ENCODE results near the gene TTYH1. TPM values are rescaled to one million over a fixed set of nuclear protein-coding genes. Genes with fewer than 3 reads are reported as not detected.

The TTYH1 gene
- total and polyA plus RNA-seq, 9 of the 15 experiments (the other 6 are each of a cell fraction or from before 2014, with no cell fraction given) = 0.08 TPM; not detected in 8

DNA sequence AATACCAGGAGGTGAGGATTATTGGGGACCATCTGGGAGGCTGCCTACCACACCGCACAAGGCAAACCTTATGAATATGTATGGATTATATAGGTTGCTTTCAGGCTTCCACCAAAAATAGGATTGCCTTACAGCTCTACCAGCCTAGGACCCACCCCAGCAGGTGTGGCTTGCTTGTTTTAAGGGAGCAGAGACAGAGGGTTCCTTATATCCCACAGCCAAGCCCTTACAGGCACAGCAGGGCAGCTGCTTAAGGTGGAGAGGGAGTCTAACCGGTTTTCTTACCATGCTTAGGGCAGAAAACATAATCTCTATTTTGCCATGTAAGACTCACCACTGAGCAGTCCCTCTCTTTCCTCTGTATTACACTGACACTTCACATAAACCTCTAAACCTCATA is 16.1 kb upstream of the TTYH1 start:
- Histone ChIP-seq H4K20me1 (replicated peaks; ENCODE audit: control insufficient read depth, insufficient read depth, low read length) (no peaks in the 10 kb centered on the region), H3K9ac (ENCODE audit: insufficient read depth in 1 of 2, low read depth in 2 of 2, low read length in 2 of 2) (no peak overlapping the region), H3K4me2 (ENCODE audit: insufficient read depth, low read length) (no peak overlapping the region), H3K79me2 (ENCODE audit: control insufficient read depth, insufficient read depth, low read length) (no peaks in the 10 kb centered on the region), H3K27ac (ENCODE audit: extremely low read depth, low read depth, low read length) (no peak overlapping the region), H3K27me3 (ENCODE audit: control insufficient read depth in 2 of 2, insufficient read depth in 2 of 2, low read length in 2 of 2) (peaks cover 17 to 22% of the 10 kb centered on the region in 2 experiments; a peak in 4 of 5 replicates), H3K9me1 (ENCODE audit: control insufficient read depth, insufficient read depth, low read length) (no peaks in the 10 kb centered on the region), H3K4me3 (no peak overlapping the region), H3K4me1 (replicated peaks in 1 of 2; ENCODE audit: control insufficient read depth in 2 of 2, insufficient read depth in 2 of 2, low read length in 2 of 2) (no peaks in the 10 kb centered on the region), H3K9me3 (replicated peaks; ENCODE audit: control insufficient read depth, insufficient read depth, low read depth, low read length) (no peaks in the 10 kb centered on the region), H2AFZ (ENCODE audit: low read depth, low read length) (no peak overlapping the region), H3K36me3 (ENCODE audit: control insufficient read depth, insufficient read depth, low read length) (no peaks in the 10 kb centered on the region)
- in situ Hi-C loops (cut with MboI) (no loop called here), intact Hi-C loops (cut with micrococcal nuclease) (no loop called here)
- no TSS peak for BruUV-seq (replicated peaks)
- FAIRE-seq (no peak), DNase-seq (ENCODE audit: extremely low read depth in 1 of 4, low spot score in 3 of 4) (no peak), ATAC-seq (no peak)
- ChIA-PET CTCF (ENCODE audit: low intra/inter-chr PET ratio) (no interaction called here), POLR2A (no interaction called here)
- TF ChIP-seq TCF7 (IDR thresholded peaks at IDR 0.05; ENCODE audit: borderline replicate concordance) (no peak), ZNF76 (CRISPR knock-in tag; IDR thresholded peaks at IDR 0.05; ENCODE audit: borderline replicate concordance) (no peak), RFX5 (IDR thresholded peaks at IDR 0.05; ENCODE audit: low read depth, low read length) (no peak), NFXL1 (CRISPR knock-in tag; IDR thresholded peaks at IDR 0.05) (no peak), TEAD2 (tag; IDR thresholded peaks at IDR 0.05) (no peak), MEIS2 (IDR thresholded peaks at IDR 0.05; ENCODE audit: partially characterized antibody) (no peak), GTF2F1 (IDR thresholded peaks at IDR 0.05; ENCODE audit: low read depth, low read length) (no peak), SMARCE1 (IDR thresholded peaks at IDR 0.05) (no peak), ZBTB2 (IDR thresholded peaks at IDR 0.05) (no peak), SMARCB1 (IDR thresholded peaks at IDR 0.05; ENCODE audit: insufficient read length, low read depth) (no peak), ZNF133 (CRISPR knock-in tag; IDR thresholded peaks at IDR 0.05) (no peak), SMAD1 (IDR thresholded peaks at IDR 0.05; ENCODE audit: low read depth, low read length, partially characterized antibody) (no peak), ZNF347 (CRISPR knock-in tag; IDR thresholded peaks at IDR 0.05; ENCODE audit: low read depth) (no peak), CXXC5 (CRISPR knock-in tag; IDR thresholded peaks at IDR 0.05) (no peak), STAT5B (CRISPR knock-in tag; IDR thresholded peaks at IDR 0.05) (no peak)
- TF ChIP-seq, protein P1, sequence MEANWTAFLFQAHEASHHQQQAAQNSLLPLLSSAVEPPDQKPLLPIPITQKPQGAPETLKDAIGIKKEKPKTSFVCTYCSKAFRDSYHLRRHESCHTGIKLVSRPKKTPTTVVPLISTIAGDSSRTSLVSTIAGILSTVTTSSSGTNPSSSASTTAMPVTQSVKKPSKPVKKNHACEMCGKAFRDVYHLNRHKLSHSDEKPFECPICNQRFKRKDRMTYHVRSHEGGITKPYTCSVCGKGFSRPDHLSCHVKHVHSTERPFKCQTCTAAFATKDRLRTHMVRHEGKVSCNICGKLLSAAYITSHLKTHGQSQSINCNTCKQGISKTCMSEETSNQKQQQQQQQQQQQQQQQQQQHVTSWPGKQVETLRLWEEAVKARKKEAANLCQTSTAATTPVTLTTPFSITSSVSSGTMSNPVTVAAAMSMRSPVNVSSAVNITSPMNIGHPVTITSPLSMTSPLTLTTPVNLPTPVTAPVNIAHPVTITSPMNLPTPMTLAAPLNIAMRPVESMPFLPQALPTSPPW (CRISPR knock-in tag; IDR thresholded peaks at IDR 0.05) = no peak
- TF ChIP-seq, protein P2, sequence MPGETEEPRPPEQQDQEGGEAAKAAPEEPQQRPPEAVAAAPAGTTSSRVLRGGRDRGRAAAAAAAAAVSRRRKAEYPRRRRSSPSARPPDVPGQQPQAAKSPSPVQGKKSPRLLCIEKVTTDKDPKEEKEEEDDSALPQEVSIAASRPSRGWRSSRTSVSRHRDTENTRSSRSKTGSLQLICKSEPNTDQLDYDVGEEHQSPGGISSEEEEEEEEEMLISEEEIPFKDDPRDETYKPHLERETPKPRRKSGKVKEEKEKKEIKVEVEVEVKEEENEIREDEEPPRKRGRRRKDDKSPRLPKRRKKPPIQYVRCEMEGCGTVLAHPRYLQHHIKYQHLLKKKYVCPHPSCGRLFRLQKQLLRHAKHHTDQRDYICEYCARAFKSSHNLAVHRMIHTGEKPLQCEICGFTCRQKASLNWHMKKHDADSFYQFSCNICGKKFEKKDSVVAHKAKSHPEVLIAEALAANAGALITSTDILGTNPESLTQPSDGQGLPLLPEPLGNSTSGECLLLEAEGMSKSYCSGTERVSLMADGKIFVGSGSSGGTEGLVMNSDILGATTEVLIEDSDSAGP (CRISPR knock-in tag; IDR thresholded peaks at IDR 0.05) = no peak
- WGBS (ENCODE audit: insufficient coverage, low coverage, missing lambda C conversion rate) = 0% methylated on average over 2 of the region's 2 CpGs

Measured in K562 (cell line).